Mesothelial cell of epicardium (in vitro differentiated cells): ENCODE results near the gene FZD2. TPM values are rescaled to one million over a fixed set of nuclear protein-coding genes. Genes with fewer than 3 reads are reported as not detected.
A peak's percentile ranks its signal among the peaks of the same experiment; 100 is the strongest.

Source experiments
- DNase-seq, 2 experiments: peaks; one replicate each; pipeline ENCODE4 v3.0.0; 2021; ENCODE audit warnings: low spot score in 2 of 2; ENCODE audit not compliant: unreplicated experiment in 2 of 2
- H3K27ac Mint-ChIP-seq: 2 replicates; pipeline ENCODE4 v1.8.0; 2021; ENCODE audit warnings: mixed read lengths
- H3K27me3 Mint-ChIP-seq: 2 replicates; pipeline ENCODE4 v1.8.0; 2021; ENCODE audit warnings: low read depth, mixed read lengths
- H3K36me3 Mint-ChIP-seq: 2 replicates; pipeline ENCODE4 v1.8.0; 2021; ENCODE audit warnings: mixed read lengths
- H3K4me1 Mint-ChIP-seq: 2 replicates; pipeline ENCODE4 v1.8.0; 2021; ENCODE audit warnings: mixed read lengths
- H3K4me3 Mint-ChIP-seq: 2 replicates; pipeline ENCODE4 v1.8.0; 2021; ENCODE audit warnings: mild to moderate bottlenecking, moderate library complexity, mixed read lengths
- H3K9me3 Mint-ChIP-seq: 2 replicates; pipeline ENCODE4 v1.8.0; 2021; ENCODE audit warnings: mixed read lengths
- CTCF ChIP-seq: fragments of 200-600 bp; sonication (generic); IDR thresholded peaks from one replicate; pipeline ENCODE4 v1.5.0; 2021; ENCODE audit warnings: antibody characterized with exemption; ENCODE audit not compliant: unreplicated experiment
- total RNA-seq: library from RNA; stranded (reverse); gene quantifications from 3 replicates; pipeline ENCODE4 v1.2.1, GENCODE V29; 2021

Gene FZD2
- total RNA-seq, 1 donor from 2014 or later: 88.3 TPM

DNA sequence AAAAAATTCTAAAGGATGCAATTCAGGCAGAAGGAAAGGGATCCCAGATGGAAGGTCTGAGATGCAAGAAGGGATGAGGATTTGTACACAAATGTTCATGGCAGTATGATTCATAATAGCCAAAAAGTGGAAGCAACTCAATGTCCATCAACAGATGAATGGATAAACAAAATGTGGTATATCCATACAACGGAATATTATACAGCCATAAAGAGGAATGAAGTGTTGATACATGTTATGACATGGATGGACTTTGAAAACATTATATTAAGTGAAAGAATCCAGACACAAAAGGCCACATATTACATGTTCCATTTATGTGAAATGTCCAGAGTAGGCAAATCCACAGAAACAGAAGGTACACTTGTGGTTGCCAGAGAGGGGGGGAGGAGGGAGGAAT lies 30.2 kb upstream of the FZD2 start:
- Mint-ChIP-seq H3K27ac (no peak overlapping the region), H3K27me3 (no peaks in the 10 kb centered on the region), H3K4me1 (no peaks in the 10 kb centered on the region), H3K9me3 (peaks cover 6% of the 10 kb centered on the region), H3K4me3 (no peak overlapping the region), H3K36me3 (no peaks in the 10 kb centered on the region)
- TF ChIP-seq CTCF: no peak
- DNase-seq: no peak

DNA sequence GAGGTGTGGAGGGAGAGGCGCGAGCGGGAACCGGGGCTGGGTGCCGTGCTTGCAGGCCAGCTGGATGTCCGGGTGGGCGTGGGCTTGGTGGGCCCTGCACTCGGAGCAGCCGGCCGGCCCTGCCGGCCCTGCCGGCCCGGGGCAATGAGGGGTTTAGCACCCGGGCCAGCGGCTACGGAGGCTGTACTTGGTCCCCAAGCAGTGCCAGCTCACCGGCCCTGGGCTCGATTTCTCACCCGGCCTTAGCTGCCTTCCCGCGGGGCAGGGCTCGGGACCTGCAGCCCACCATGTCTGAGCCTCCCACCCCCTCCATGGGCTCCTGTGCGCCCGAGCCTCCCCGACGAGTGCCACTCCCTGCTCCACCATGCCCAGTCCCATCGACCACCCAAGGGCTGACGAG lies 29.3 kb upstream of the FZD2 start:
- Mint-ChIP-seq H3K27me3 (no peaks in the 10 kb centered on the region), H3K4me3 (no peak overlapping the region), H3K9me3 (peaks cover 6% of the 10 kb centered on the region), H3K27ac (no peak overlapping the region), H3K4me1 (no peaks in the 10 kb centered on the region), H3K36me3 (no peaks in the 10 kb centered on the region)
- no peak for DNase-seq
- no peak for TF ChIP-seq CTCF

DNA sequence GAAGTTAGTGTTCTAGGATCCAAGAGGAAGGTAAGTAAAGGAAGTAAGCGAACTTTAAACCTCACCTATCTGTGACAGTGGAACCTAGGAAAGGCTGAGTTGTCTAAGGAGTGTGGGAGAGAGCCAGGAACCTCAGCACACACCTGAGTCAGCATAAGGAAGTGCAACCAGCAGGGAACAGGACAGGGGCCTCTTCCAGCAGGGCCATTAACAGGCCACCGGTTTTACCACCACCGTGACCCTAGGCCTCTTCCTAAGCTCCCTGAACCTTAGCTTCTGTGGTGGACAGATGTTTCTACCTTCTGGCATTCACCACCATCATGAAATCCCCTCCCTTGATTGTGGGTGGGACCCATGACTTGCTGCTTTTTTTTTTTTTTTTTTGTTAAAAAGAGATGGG lies 27.4 kb upstream of the FZD2 start:
- DNase-seq: no peak
- Mint-ChIP-seq H3K9me3 (peaks cover 6% of the 10 kb centered on the region), H3K4me1 (peaks cover 7% of the 10 kb centered on the region), H3K36me3 (no peaks in the 10 kb centered on the region), H3K27ac (no peak overlapping the region), H3K27me3 (no peaks in the 10 kb centered on the region), H3K4me3 (no peak overlapping the region)
- no peak for TF ChIP-seq CTCF

DNA sequence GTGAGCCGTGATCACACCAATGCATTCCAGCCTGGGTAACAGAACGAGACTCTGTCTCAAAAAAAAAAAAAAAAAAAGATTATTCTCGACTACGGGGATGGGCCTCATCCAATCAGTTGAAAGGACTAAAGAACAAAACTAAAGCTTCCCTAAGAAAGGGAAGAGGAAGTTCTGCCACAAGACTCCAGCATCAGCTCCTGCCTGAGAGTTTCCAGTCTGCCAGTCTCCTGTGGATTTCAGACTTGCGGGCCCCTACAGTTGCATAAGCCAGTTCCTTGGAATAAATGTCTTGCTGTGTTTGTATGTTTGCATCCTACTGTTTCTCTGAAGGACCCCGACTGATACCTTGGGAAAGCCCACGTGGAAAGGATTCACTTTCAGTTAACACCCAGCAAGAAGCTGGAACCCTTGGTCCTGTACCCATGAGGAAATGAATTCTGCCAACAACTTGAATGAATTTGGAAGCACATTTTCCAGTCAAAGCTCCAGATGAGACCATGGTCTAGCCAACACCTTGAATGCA lies 26.3 kb upstream of the FZD2 start:
- H3K36me3 Mint-ChIP-seq: no peaks in the 10 kb centered on the region
- H3K27ac Mint-ChIP-seq: no peak overlapping the region
- no peak overlapping the region for H3K4me3 Mint-ChIP-seq
- DNase-seq: no peak
- H3K4me1 Mint-ChIP-seq: peaks cover 10% of the 10 kb centered on the region
- peaks cover 6% of the 10 kb centered on the region for H3K9me3 Mint-ChIP-seq
- H3K27me3 Mint-ChIP-seq: no peaks in the 10 kb centered on the region
- TF ChIP-seq CTCF: no peak

GRCh38 chr17:44533533-44534246 lies 23.6 kb upstream of the FZD2 start:
- H3K27me3 Mint-ChIP-seq: no peaks in the 10 kb centered on the region
- peaks cover 3% of the 10 kb centered on the region for H3K9me3 Mint-ChIP-seq
- H3K27ac Mint-ChIP-seq: peak overlapping the region; percentile 83
- no peak overlapping the region for H3K4me3 Mint-ChIP-seq
- no peaks in the 10 kb centered on the region for H3K36me3 Mint-ChIP-seq
- peaks cover 23% of the 10 kb centered on the region for H3K4me1 Mint-ChIP-seq
- peak; percentile 96 for TF ChIP-seq CTCF
- DNase-seq: peak; percentile 94 to 97
